ENCODE results near the gene ITGAD. TPM values are rescaled to one million over a fixed set of nuclear protein-coding genes. Genes with fewer than 3 reads are reported as not detected.

ITGAD gene
- total RNA-seq, 2 donors from 2014 or later, result 0.14 TPM; not detected in 1

GRCh38 chr16:31402687-31403086 is 9.6 kb downstream of the ITGAD start:
- Histone ChIP-seq H3K27me3 (replicated peaks; ENCODE audit: insufficient read depth) (no peaks in the 10 kb centered on the region), H3K4me1 (ENCODE audit: control insufficient read depth in 1 of 2, low read depth in 2 of 2) (no peaks in the 10 kb centered on the region), H3K36me3 (no peaks in the 10 kb centered on the region), H3K27ac (no peak overlapping the region), H3K9me3 (no peaks in the 10 kb centered on the region), H3K4me3 (no peak overlapping the region)
- ATAC-seq (ENCODE audit: insufficient number of reproducible peaks, low FRiP score, low read depth) (no peak), DNase-seq (ENCODE audit: low spot score) (no peak)
- TF ChIP-seq CTCF (IDR thresholded peaks at IDR 0.05), result no peak

DNA sequence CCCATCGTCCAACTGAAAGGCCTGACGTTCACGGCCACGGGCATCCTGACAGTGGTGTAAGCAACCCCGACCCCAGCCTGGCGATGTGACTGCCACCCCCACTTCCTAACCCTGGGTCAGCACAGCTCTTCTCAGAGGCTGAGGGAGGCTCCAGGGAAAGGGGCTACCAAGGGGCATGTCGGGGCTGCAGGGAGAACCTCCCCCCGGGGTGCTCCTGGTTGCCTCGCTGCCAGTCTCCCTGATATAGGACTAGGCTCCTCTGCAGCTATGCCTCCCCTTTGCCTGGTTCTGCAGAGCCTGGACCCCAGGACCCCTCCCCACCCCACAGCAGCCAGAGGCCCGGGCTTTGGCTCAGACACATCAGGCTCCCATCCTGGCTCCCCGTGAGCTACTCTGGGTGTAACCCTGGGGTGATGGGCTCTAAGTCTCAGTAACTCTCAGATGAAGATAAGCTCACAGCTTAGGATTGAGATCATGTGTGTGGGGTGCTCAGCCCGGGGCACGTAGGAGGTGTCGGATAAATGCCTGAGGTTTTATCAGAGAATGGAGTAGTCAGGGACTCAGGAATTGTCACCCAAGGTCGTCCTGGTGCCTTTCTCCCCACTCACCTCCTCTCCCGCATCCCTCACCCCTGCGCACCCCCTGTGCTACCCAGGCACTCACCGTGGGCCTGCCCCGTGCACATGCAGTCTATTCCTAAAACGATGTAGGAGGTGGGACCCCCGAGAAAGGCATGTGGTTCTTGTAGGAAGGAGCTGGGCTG is 10.6 kb downstream of the ITGAD start:
- no peaks in the 10 kb centered on the region for H3K4me1 ChIP-seq (ENCODE audit: control insufficient read depth in 1 of 2, low read depth in 2 of 2)
- H3K9me3 ChIP-seq, result no peaks in the 10 kb centered on the region
- H3K4me3 ChIP-seq, result no peak overlapping the region
- no peak overlapping the region for H3K27ac ChIP-seq
- no peaks in the 10 kb centered on the region for H3K36me3 ChIP-seq
- ATAC-seq (ENCODE audit: insufficient number of reproducible peaks, low FRiP score, low read depth), result no peak
- H3K27me3 ChIP-seq (replicated peaks; ENCODE audit: insufficient read depth), result no peaks in the 10 kb centered on the region
- TF ChIP-seq CTCF (IDR thresholded peaks at IDR 0.05), result no peak
- DNase-seq (ENCODE audit: low spot score), result no peak

DNA sequence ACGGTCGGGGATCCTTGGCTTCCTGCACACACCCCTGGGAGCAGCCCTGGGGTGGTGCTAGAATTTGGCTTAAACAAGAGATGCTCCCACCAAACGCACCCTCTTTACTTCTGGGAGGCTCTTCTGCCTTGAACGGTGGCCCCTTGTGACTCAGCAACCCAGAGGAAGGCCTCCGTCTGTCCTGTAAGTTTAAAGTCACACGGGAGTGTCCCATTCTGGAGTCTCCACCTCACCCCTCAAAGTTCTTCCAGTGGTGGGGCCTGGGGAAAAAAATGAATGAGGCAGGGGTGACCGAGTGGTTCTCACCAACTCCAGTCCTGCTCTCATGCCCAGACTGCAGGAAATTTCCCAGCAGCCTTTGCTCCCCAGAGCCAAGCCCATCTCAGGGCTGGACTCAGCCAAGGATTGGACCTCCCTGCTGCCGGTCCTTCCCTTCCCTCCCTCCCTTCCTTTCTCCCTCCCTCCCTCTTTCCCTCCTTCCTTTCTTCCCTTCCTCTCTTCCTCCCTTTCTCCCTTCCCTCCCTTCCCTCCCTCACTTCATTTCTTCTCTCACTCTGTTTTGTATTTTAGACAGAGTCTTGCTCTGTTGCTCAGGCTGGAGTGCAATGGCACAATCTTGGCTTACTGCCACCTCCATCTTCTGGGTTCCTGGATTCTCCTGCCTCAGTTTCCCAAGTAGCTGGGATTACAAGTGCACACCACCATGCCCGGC is 11.4 kb downstream of the ITGAD start:
- no peak for ATAC-seq (ENCODE audit: insufficient number of reproducible peaks, low FRiP score, low read depth)
- no peaks in the 10 kb centered on the region for H3K4me1 ChIP-seq (ENCODE audit: control insufficient read depth in 1 of 2, low read depth in 2 of 2)

GRCh38 chr16:31407406-31407805 is 14.3 kb downstream of the ITGAD start:
- H3K27ac ChIP-seq, result no peak overlapping the region
- H3K9me3 ChIP-seq, result no peaks in the 10 kb centered on the region
- H3K4me1 ChIP-seq (ENCODE audit: control insufficient read depth in 1 of 2, low read depth in 2 of 2), result no peaks in the 10 kb centered on the region
- ATAC-seq (ENCODE audit: insufficient number of reproducible peaks, low FRiP score, low read depth) (no peak), DNase-seq (ENCODE audit: low spot score) (no peak)
- no peak overlapping the region for H3K4me3 ChIP-seq
- no peaks in the 10 kb centered on the region for H3K36me3 ChIP-seq
- TF ChIP-seq CTCF (IDR thresholded peaks at IDR 0.05), result no peak
- no peaks in the 10 kb centered on the region for H3K27me3 ChIP-seq (replicated peaks; ENCODE audit: insufficient read depth)

More for the DNA sequence above, 11.4 kb downstream of the ITGAD start:
- Histone ChIP-seq H3K9me3 (no peaks in the 10 kb centered on the region), H3K4me3 (no peak overlapping the region), H3K36me3 (no peaks in the 10 kb centered on the region), H3K27me3 (replicated peaks; ENCODE audit: insufficient read depth) (no peaks in the 10 kb centered on the region), H3K27ac (no peak overlapping the region)
- no peak for DNase-seq (ENCODE audit: low spot score)
- no peak for TF ChIP-seq CTCF (IDR thresholded peaks at IDR 0.05)

DNA sequence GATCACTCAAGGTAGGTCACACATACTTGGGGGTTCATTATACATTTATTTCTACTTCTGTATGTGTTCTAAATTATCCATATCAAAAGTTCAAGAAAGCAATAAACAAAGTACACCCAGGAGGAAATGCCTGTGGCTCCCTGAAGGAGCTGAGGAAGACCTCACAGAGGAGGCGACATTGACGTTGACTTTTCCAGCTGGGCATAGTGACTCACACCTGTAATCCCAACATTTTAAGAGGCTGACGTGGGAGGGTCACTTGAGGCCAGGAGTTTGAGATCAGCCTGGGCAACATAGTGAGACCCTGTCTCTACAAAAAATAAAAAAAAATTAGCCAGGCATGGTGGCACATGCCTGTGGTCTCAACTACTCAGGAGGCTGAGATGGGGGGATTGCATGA is 16.3 kb downstream of the ITGAD start:
- Histone ChIP-seq H3K4me1 (ENCODE audit: control insufficient read depth in 1 of 2, low read depth in 2 of 2) (no peaks in the 10 kb centered on the region), H3K36me3 (no peaks in the 10 kb centered on the region), H3K27ac (no peak overlapping the region), H3K27me3 (replicated peaks; ENCODE audit: insufficient read depth) (no peaks in the 10 kb centered on the region), H3K4me3 (no peak overlapping the region), H3K9me3 (no peaks in the 10 kb centered on the region)
- no peak for TF ChIP-seq CTCF (IDR thresholded peaks at IDR 0.05)
- DNase-seq (ENCODE audit: low spot score), result no peak
- ATAC-seq (ENCODE audit: insufficient number of reproducible peaks, low FRiP score, low read depth), result no peak

All from thoracic aorta (tissue), 2 donors.